Measurements from ENCODE around the gene ZMYM4.

Gene ZMYM4

DNA sequence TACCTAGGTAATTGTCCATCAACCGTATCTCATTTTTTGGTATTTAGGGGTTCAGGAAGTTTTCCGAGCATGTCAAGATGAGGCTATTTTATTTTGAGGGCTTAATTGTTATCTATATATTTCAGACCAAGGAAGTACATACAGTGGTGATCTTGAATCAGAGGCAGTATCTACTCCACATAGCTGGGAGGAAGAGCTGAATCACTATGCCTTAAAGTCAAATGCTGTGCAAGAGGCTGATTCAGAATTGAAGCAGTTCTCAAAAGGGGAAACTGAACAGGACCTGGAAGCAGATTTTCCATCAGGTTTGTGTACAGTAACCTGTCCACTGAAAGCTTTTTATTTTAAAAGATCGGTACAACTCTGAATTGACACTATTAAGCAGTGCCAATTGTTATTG, 130.2 kb downstream of the ZMYM4 start:
- no peak for DNase-seq (ENCODE audit: low read depth in 2 of 3, low spot score in 2 of 3)

- DNase-seq (ENCODE audit: low read depth in 2 of 3, low spot score in 2 of 3), result no peak
These were observed 132.5 kb downstream of the ZMYM4 start for GRCh38 chr1:35401049-35401448.

DNA sequence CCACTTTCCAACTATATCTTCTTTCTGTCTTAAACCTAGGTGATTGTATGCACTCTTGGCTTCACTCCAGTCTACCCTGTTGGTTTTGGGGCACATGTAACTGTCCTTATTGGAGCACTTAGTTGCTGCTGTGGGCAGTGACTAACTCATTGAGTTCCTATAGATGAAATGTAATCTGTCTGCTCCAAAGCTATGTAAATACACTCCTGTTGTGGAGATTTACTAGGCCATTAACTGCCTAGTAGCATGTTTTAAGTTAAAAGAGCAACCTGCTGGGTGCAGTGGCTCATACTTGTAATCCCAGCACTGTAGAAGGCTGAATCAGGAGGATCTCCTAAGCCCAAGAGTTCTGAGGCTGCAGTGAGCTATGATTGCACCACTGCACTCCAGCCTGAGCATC, 137.6 kb downstream of the ZMYM4 start:
- DNase-seq (ENCODE audit: low read depth in 2 of 3, low spot score in 2 of 3), result no peak

- no peak for DNase-seq (ENCODE audit: low read depth in 2 of 3, low spot score in 2 of 3)
These were observed 139.2 kb downstream of the ZMYM4 start for GRCh38 chr1:35407743-35408142.

DNA sequence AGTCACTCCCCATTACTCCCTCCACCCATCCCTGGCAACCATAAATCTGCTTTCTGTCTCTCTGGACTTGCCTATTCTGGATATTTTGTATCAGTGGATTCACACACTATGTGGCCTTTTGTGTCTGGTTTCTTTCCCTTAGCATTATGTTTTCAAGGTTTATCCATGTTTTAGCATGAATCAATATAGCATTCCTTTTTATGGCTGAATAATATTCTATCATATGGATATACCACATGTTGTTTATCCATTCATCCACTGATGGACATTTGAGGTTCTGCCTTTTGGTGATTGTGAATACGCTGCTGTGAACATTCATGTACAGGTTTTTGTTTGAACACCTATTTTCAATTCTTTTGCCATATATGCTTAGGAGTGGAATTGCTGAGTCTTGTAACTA, 140.4 kb downstream of the ZMYM4 start:
- DNase-seq (ENCODE audit: low read depth in 2 of 3, low spot score in 2 of 3), result no peak

- DNase-seq (ENCODE audit: low read depth in 2 of 3, low spot score in 2 of 3), result no peak
These were observed 157.6 kb downstream of the ZMYM4 start for GRCh38 chr1:35426097-35426586.

DNA sequence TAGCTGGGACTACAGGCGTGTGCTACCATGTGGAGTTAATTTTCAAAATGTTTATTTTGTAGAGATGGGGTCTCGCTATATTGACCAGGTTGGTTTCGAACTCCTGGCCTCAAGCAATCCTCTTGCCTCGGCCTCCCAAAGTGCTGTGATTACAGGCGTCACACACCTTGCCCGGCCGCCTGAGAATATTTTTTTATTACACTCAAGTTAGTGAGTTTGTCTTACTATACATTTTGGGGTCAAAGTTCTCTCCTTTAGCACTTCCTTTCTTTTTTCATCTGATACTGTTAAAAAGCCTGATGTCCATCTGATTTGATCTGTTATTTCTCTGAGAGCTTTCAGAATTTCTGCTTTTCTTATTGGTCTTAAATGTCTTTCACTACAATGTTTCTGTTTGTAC, 159.9 kb downstream of the ZMYM4 start:
- DNase-seq (ENCODE audit: low read depth in 2 of 3, low spot score in 2 of 3), result no peak

DNA sequence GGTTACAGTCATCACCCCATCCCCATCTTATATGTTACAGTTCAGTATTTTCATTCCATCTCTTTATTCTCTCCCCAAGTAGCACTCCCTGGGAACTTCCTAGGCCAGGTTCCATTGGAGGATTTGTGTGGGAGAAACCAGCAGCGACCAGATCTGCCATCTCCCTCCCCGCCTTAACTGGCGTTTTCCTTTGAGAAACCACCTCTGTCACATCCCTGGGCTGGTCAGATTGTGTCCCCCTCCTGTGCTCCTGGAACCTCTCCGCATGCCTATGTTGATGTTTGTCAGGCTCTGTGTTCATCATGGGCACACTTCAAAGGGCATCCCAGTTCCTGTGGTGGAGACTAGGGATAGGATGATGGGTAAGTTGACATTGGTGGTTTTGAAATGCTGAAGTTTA, 162.3 kb downstream of the ZMYM4 start:
- DNase-seq (ENCODE audit: low read depth in 2 of 3, low spot score in 2 of 3), result no peak

- DNase-seq (ENCODE audit: low read depth in 2 of 3, low spot score in 2 of 3), result no peak
These were observed 162.7 kb downstream of the ZMYM4 start for GRCh38 chr1:35431173-35431599.

DNA sequence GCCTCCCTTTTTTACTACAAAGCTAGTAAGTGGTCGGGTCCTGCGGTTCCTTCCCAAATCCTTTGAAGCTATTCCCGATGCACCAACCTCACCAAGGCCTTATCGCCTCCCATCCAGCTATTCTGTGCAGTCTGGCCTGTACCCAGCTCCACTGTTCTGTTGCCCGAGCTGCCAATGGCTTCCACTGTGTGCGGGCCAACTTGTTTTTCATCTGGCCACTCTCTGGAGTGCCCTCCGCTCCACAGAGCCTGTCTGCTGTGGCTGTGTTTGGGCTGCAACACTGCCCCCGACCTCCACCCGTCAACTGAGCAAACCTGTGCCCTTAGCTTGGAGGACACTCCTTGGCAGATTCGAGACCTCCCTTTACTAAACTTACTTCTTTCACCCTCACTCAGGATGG, 163.7 kb downstream of the ZMYM4 start:
- DNase-seq (ENCODE audit: low read depth in 2 of 3, low spot score in 2 of 3), result no peak

- no peak for DNase-seq (ENCODE audit: low read depth in 2 of 3, low spot score in 2 of 3)
These were observed 165.2 kb downstream of the ZMYM4 start for GRCh38 chr1:35433714-35434113.

DNA sequence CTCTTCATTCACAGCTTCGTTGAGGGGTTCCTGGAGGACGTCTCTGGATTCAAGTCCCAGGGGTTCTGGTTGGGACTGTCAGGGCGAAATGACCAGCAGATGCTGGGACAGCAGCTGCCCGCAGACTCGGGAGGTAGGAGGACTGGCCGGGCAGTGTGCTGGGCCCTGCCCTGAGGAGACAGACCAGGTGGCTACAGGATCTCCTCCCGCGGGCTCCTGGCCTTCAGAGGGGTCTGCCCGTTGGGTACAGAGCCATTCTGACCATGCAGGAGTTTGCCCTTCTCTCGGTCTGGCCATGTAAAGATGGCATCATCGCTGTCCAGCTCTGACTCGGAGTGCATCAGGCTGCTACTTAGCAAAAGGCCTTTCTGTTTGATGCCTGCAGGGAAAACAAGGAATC, 166.2 kb downstream of the ZMYM4 start:
- DNase-seq (ENCODE audit: low read depth in 2 of 3, low spot score in 2 of 3), result no peak

DNA sequence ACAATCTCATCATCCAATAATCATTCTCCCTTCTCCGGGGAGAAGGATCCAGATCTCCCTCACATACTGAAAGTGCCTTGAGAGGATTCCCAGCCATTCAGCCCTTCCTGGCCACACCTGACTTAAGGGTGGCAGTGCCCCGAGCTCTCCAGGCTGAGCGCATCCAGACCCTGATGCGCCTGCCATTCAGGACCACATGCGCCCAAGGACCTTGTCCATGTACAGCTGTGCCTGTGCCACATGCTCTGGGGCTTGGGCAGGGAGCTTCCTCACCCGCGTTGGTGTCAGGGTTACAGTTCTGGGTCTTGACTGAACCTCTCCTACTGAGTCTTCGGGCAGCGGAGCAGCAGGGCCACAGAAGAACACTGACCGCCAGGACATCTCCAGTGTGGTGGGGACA, 167.6 kb downstream of the ZMYM4 start:
- no peak for DNase-seq (ENCODE audit: low read depth in 2 of 3, low spot score in 2 of 3)

DNA sequence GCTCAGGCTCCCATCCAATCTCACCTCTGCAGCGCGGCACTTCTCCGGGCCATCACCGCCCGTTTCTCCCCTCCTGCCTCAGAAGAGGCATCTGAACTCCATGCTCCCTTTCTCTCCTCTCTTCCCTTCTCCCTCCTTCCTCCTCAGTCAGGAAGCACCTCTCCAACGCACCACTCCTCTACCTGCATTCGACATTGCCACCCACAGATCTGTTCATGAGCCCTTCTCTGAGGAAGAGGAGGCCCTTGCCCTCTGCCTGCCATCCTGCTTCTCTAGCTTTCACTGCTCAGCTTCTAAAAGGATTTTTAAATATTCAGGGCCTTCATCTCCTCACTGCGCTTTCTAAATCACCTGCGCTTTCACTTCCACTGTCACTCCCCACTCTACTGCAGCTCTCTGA, 168.7 kb downstream of the ZMYM4 start:
- no peak for DNase-seq (ENCODE audit: low read depth in 2 of 3, low spot score in 2 of 3)

DNA sequence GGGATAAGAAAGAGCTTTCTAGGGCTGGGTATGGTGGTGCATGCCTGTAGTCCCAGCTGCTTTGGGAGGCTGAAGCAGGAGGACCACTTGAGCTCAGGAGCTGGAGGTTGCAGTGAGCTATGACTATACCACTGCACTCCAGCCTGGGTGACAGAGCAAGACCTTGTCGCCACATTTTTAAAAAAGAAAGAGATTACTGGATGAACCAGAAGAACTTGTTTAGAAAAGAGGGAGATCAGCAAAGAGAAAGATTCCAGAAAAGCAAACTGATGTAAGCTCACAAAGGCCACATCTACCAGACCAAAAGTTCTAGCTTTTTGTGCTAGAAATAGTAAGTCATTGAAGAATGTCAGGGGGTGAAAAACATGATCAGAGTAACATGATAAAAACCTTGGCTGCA, 171.1 kb downstream of the ZMYM4 start:
- no peak for DNase-seq (ENCODE audit: low read depth in 2 of 3, low spot score in 2 of 3)

DNA sequence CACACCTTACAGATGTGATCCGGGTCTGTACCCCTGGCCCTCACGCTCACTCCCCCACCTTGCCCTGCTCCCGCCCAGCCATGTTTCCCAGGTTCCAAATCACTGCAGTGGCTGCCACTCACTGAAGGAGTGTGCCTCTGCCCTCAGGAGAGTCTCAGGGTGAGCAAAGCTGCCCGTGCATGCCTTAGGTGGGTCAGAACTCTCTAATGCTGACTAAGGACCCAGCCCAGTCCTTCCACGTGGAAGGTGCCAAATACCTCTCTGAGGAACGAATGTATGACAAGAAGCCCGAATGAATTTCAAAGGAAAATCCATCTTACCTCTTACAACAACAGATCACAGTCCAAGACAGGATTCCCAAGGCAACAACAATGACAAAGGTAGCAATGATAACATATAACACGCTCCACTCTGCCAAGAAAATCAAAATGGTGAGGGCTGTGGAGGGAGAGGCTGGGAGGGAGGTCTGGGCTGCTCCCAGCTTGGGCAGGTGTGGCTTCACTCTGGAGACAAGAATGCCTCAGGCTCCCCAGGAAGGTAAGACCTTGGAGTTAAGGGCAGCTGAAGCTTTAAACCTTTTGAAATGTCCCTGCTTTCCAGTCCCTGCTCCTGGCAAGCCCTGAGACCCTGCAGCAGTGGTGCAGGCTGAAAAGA, 173.5 kb downstream of the ZMYM4 start:
- no peak for DNase-seq (ENCODE audit: low read depth in 2 of 3, low spot score in 2 of 3)

DNA sequence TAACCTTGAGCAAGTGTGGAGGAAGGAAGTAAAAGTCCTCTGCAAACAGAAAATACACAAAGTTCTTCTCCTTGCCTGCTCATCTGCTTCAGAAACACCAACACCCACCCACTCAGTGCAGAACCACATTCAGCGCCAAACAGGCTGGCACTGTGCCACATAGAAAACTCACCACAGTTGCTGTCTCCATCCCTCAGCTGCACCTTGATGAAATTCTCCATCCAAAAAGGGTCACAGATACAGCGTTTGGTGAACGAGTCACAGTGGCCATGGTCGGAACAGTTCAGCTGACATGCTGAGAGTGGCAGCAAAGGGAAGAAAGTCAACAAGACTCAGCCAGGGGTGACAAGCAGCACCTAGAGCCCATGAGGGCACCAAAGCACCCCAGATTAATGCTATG, 174.2 kb downstream of the ZMYM4 start:
- peak in 1 of 3 experiments; percentile 2 for DNase-seq (ENCODE audit: low read depth in 2 of 3, low spot score in 2 of 3)

- no peak for DNase-seq (ENCODE audit: low read depth in 2 of 3, low spot score in 2 of 3)
These were observed 175.4 kb downstream of the ZMYM4 start for GRCh38 chr1:35443768-35444518.

DNA sequence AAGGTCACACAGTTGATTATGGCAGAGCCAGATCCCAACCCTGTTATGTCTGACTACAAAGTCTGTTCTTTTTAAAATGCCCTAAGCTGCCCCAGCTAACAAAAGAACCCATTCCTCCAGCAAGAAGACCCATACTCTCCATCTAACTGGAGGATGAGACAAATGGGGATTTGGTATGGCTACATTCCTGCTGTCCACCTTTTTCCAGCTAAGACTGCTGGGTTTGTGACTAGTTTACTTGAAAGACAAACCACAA, 175.9 kb downstream of the ZMYM4 start:
- no peak for DNase-seq (ENCODE audit: low read depth in 2 of 3, low spot score in 2 of 3)

GRCh38 chr1:35447278-35447677, 178.8 kb downstream of the ZMYM4 start:
- DNase-seq (ENCODE audit: low read depth in 2 of 3, low spot score in 2 of 3), result no peak

- no peak for DNase-seq (ENCODE audit: low read depth in 2 of 3, low spot score in 2 of 3)
These were observed 179.9 kb downstream of the ZMYM4 start for GRCh38 chr1:35448344-35448801.

- no peak for DNase-seq (ENCODE audit: low read depth in 2 of 3, low spot score in 2 of 3)
These were observed 181.0 kb downstream of the ZMYM4 start for GRCh38 chr1:35449334-35450008.

Data from activated CD8-positive, alpha-beta memory T cell treated with anti-CD3 and anti-CD28 coated beads for 48 hours (primary cell).